ACC112 (cell line): ENCODE measurements around the gene ZNF705A.
"Not testable (repeated sequence)": the region's sequence is repeated elsewhere in the genome, so short reads cannot be mapped to it uniquely, and the experiment has no call there.

Experiments
- H2AFZ ChIP-seq: fragments of 200-600 bp; sonication (generic); one replicate; pipeline ENCODE4 v1.6.0; 2017; ENCODE audit warnings: antibody characterized with exemption, low read length; ENCODE audit not compliant: unreplicated experiment
- H3K27ac ChIP-seq: fragments of 200-600 bp; sonication (generic); 2 replicates; pipeline ENCODE4 v1.5.1; 2014; ENCODE audit warnings: low read depth, mild to moderate bottlenecking, antibody characterized with exemption, low read length, moderate library complexity
- H3K27me3 ChIP-seq: fragments of 200-600 bp; sonication (generic); 2 replicates; pipeline ENCODE4 v1.6.1; 2014; ENCODE audit warnings: mild to moderate bottlenecking, antibody characterized with exemption, low read length, moderate library complexity, mixed read lengths; ENCODE audit not compliant: insufficient read depth
- H3K36me3 ChIP-seq: fragments of 200-600 bp; sonication (generic); 2 replicates; pipeline ENCODE4 v1.6.1; 2016; ENCODE audit warnings: mild to moderate bottlenecking, antibody characterized with exemption, low read length, moderate library complexity, mixed read lengths; ENCODE audit not compliant: insufficient read depth
- H3K4me1 ChIP-seq: fragments of 200-600 bp; sonication (generic); one replicate; pipeline ENCODE4 v1.6.1; 2016; ENCODE audit warnings: low read length, mixed read lengths; ENCODE audit not compliant: insufficient read depth, unreplicated experiment, control insufficient read depth
- H3K4me3 ChIP-seq: fragments of 200-600 bp; sonication (generic); 2 replicates; pipeline ENCODE4 v1.5.1; 2014; ENCODE audit warnings: mild to moderate bottlenecking, low read depth, low read length
- H3K79me2 ChIP-seq: fragments of 200-600 bp; sonication (generic); one replicate; pipeline ENCODE4 v1.6.0; 2016; ENCODE audit warnings: low read length; ENCODE audit not compliant: control insufficient read depth, unreplicated experiment, insufficient read depth

The ZNF705A gene

GRCh38 chr12:8156845-8157244 lies at the start of gene ZNF705A:
Gene ZNF705A, plus strand, starts transcription at chr12:8157015. Its CDS starts 15,611 bp downstream, at chr12:8172626.
- Histone ChIP-seq H3K27ac (peak within 1 kb of the TSS; percentile 74), H3K4me3 (peak within 1 kb of the TSS; percentile 12; the same call in 1 of the 2 replicates), H2AFZ (peak within 1 kb of the TSS; percentile 83), H3K79me2 (no peaks in the 10 kb centered on the region), H3K27me3 (no peaks in the 10 kb centered on the region), H3K4me1 (peaks cover 28% of the 10 kb centered on the region), H3K36me3 (no peaks in the 10 kb centered on the region)

- H2AFZ ChIP-seq, result peak overlapping the region; percentile 27
These were observed 47.9 kb upstream of the ZNF705A start for GRCh38 chr12:8108808-8109398.

GRCh38 chr12:8113117-8113516 lies 43.7 kb upstream of the ZNF705A start:
- not testable (repeated sequence) for H3K79me2 ChIP-seq, H3K27me3 ChIP-seq, H2AFZ ChIP-seq, H3K4me1 ChIP-seq, H3K36me3 ChIP-seq, H3K4me3 ChIP-seq, H3K27ac ChIP-seq

More at GRCh38 chr12:8108808-8109398, 47.9 kb upstream of the ZNF705A start:
- Histone ChIP-seq H3K4me3 (no peak overlapping the region), H3K36me3 (peaks cover 4% of the 10 kb centered on the region; the same call in 1 of the 2 replicates), H3K79me2 (no peaks in the 10 kb centered on the region), H3K27ac (no peak overlapping the region), H3K27me3 (no peaks in the 10 kb centered on the region), H3K4me1 (no peaks in the 10 kb centered on the region)

GRCh38 chr12:8120072-8120713 lies 36.6 kb upstream of the ZNF705A start:
- Histone ChIP-seq H3K27ac (no peak overlapping the region), H3K4me1 (no peaks in the 10 kb centered on the region), H3K4me3 (no peak overlapping the region), H2AFZ (no peak overlapping the region), H3K79me2 (no peaks in the 10 kb centered on the region), H3K27me3 (no peaks in the 10 kb centered on the region), H3K36me3 (no peaks in the 10 kb centered on the region)

- Histone ChIP-seq H3K27me3 (no peaks in the 10 kb centered on the region), H3K36me3 (no peaks in the 10 kb centered on the region), H3K79me2 (no peaks in the 10 kb centered on the region), H2AFZ (no peak within 1 kb of the TSS), H3K4me1 (no peaks in the 10 kb centered on the region), H3K27ac (no peak within 1 kb of the TSS), H3K4me3 (no peak within 1 kb of the TSS)
These were observed 33.5 kb upstream of the ZNF705A start, which contains the start of gene CLEC4A for GRCh38 chr12:8123124-8123912. Gene CLEC4A, plus strand, starts transcription at chr12:8123617. Its CDS starts 262 bp downstream, at chr12:8123879.

- Histone ChIP-seq H3K79me2 (no peaks in the 10 kb centered on the region), H3K27ac (no peak overlapping the region), H2AFZ (no peak overlapping the region), H3K4me3 (no peak overlapping the region), H3K36me3 (no peaks in the 10 kb centered on the region), H3K27me3 (no peaks in the 10 kb centered on the region), H3K4me1 (no peaks in the 10 kb centered on the region)
These were observed 29.7 kb upstream of the ZNF705A start for GRCh38 chr12:8127138-8127537.

- H3K27me3 ChIP-seq, H3K27ac ChIP-seq, H3K79me2 ChIP-seq, H3K4me1 ChIP-seq, H3K36me3 ChIP-seq, H3K4me3 ChIP-seq, H2AFZ ChIP-seq: not testable (repeated sequence)
These were observed 23.0 kb upstream of the ZNF705A start for GRCh38 chr12:8133636-8134397.

- not testable (repeated sequence) for H3K4me1 ChIP-seq, H3K79me2 ChIP-seq, H3K4me3 ChIP-seq, H3K36me3 ChIP-seq, H3K27ac ChIP-seq, H3K27me3 ChIP-seq, H2AFZ ChIP-seq
These were observed 22.4 kb upstream of the ZNF705A start for GRCh38 chr12:8134398-8134930.

GRCh38 chr12:8141647-8142046 lies 15.2 kb upstream of the ZNF705A start:
- H3K4me3 ChIP-seq, H3K36me3 ChIP-seq, H3K79me2 ChIP-seq, H3K4me1 ChIP-seq, H3K27me3 ChIP-seq, H3K27ac ChIP-seq, H2AFZ ChIP-seq: not testable (repeated sequence)

- Histone ChIP-seq H3K27me3 (no peaks in the 10 kb centered on the region; the same call in 1 of the 2 replicates), H2AFZ (no peak overlapping the region), H3K4me3 (no peak overlapping the region), H3K27ac (no peak overlapping the region), H3K36me3 (no peaks in the 10 kb centered on the region), H3K79me2 (no peaks in the 10 kb centered on the region), H3K4me1 (peaks cover 4% of the 10 kb centered on the region)
These were observed 13.6 kb upstream of the ZNF705A start for GRCh38 chr12:8143261-8143660.
